HepG2 (cell line): ENCODE results near the gene ZFP36L2. TPM values are rescaled to one million over a fixed set of nuclear protein-coding genes. Genes with fewer than 3 reads are reported as not detected.
A peak's percentile ranks its signal among the peaks of the same experiment; 100 is the strongest.

Source experiments
- ADNP ChIP-seq: sonication (generic); formaldehyde crosslinking; IDR thresholded peaks from 2 replicates; pipeline ENCODE4 v1.4.0; 2020; ENCODE audit warnings: missing genetic modification reagents
- AGO1 ChIP-seq: fragments of 200-400 bp; formaldehyde crosslinking; IDR thresholded peaks from 2 replicates; pipeline ENCODE4 v1.6.1; 2017; ENCODE audit warnings: mild to moderate bottlenecking, low read depth, low read length, moderate library complexity; ENCODE audit not compliant: poor library complexity, severe bottlenecking
- BRCA1 ChIP-seq: sonication (generic); formaldehyde crosslinking; IDR thresholded peaks from 2 replicates; pipeline ENCODE4 v1.4.0; 2020; ENCODE audit warnings: missing genetic modification reagents
- BRF2 ChIP-seq: sonication (generic); formaldehyde crosslinking; IDR thresholded peaks from 2 replicates; pipeline ENCODE4 v1.8.1; 2022; ENCODE audit warnings: mild to moderate bottlenecking, missing genetic modification reagents
- CEBPZ ChIP-seq: IDR thresholded peaks from 2 replicates; pipeline ENCODE4 v1.6.1; 2012; ENCODE audit warnings: low read length, improper control_type of control experiment
- ELF4 ChIP-seq: sonication (generic); formaldehyde crosslinking; IDR thresholded peaks from 2 replicates; pipeline ENCODE4 v1.5.0; 2020; ENCODE audit warnings: missing genetic modification reagents, mild to moderate bottlenecking, moderate library complexity, borderline replicate concordance
- HDAC2 ChIP-seq: sonication (generic); formaldehyde crosslinking; IDR thresholded peaks from 2 replicates; pipeline ENCODE4 v1.4.0; 2020; ENCODE audit warnings: missing genetic modification reagents
- JARID2 ChIP-seq: sonication (generic); formaldehyde crosslinking; IDR thresholded peaks from 2 replicates; pipeline ENCODE4 v1.8.1; 2023; ENCODE audit warnings: missing genetic modification reagents, inconsistent platforms; ENCODE audit not compliant: insufficient replicate concordance
- JDP2 ChIP-seq: sonication (generic); formaldehyde crosslinking; IDR thresholded peaks from 2 replicates; pipeline ENCODE4 v1.8.1; 2022; ENCODE audit warnings: missing genetic modification reagents, borderline replicate concordance
- PATZ1 ChIP-seq: sonication (generic); formaldehyde crosslinking; IDR thresholded peaks from 2 replicates; pipeline ENCODE4 v1.4.0; 2020; ENCODE audit warnings: missing genetic modification reagents
- PHF20 ChIP-seq: sonication (generic); formaldehyde crosslinking; IDR thresholded peaks from 2 replicates; pipeline ENCODE4 v1.5.0; 2020; ENCODE audit warnings: mild to moderate bottlenecking, missing genetic modification reagents
- PHF5A ChIP-seq: IDR thresholded peaks from one replicate; pipeline ENCODE4 v1.6.1; 2018; ENCODE audit warnings: low read depth, missing genetic modification reagents; ENCODE audit not compliant: unreplicated experiment
- SSRP1 ChIP-seq: IDR thresholded peaks from 2 replicates; pipeline ENCODE4 v1.6.1; 2016; ENCODE audit warnings: control low read depth
- THAP8 ChIP-seq: sonication (generic); formaldehyde crosslinking; IDR thresholded peaks from 2 replicates; pipeline ENCODE4 v1.5.1; 2020; ENCODE audit warnings: missing genetic modification reagents, mild to moderate bottlenecking, borderline replicate concordance
- ZBTB25 ChIP-seq: IDR thresholded peaks from 2 replicates; pipeline ENCODE4 v1.6.1; 2018; ENCODE audit warnings: missing genetic modification reagents
- ZBTB7B ChIP-seq: sonication (generic); formaldehyde crosslinking; IDR thresholded peaks from 2 replicates; pipeline ENCODE4 v1.4.0; 2020; ENCODE audit warnings: missing genetic modification reagents
- ZNF225 ChIP-seq: sonication (generic); formaldehyde crosslinking; IDR thresholded peaks from 2 replicates; pipeline ENCODE4 v1.4.0; 2020; ENCODE audit warnings: mild to moderate bottlenecking, missing genetic modification reagents
- ZNF34 ChIP-seq: sonication (generic); formaldehyde crosslinking; IDR thresholded peaks from 2 replicates; pipeline ENCODE4 v1.4.0; 2020; ENCODE audit warnings: mild to moderate bottlenecking, missing genetic modification reagents, borderline replicate concordance
- ZNF580 ChIP-seq: IDR thresholded peaks from 2 replicates; pipeline ENCODE4 v1.6.1; 2016; ENCODE audit warnings: low read depth, borderline replicate concordance
- polyA plus RNA-seq, 8 experiments: library from polyadenylated mRNA; depleted of rRNA in 3 of 8; stranded (reverse) in 7 of 8; unstranded in 1 of 8; fragments of >200 nt; fragmentation: Illumina TruSeq in 4 of 8; extraction: Trizol in 4 of 8; gene quantifications; 2 replicates each; pipeline versions ENCODE4 v1.2.1 to v1.2.3, GENCODE V29; 2011 to 2016; ENCODE audit warnings: low read depth in 4 of 8, missing spikeins in 1 of 8, mixed read lengths in 1 of 8; ENCODE audit not compliant: insufficient read depth in 1 of 8
- total RNA-seq, 5 experiments: library from RNA; depleted of rRNA; stranded (reverse); fragments of >200 nt; fragmentation: Illumina TruSeq; extraction: Trizol; gene quantifications; 2 replicates each; pipeline ENCODE4 v1.2.3, GENCODE V29; 2016; ENCODE audit warnings: low read depth in 1 of 5

ZFP36L2 gene
- total and polyA plus RNA-seq, 2 of the 13 experiments (the other 11 are each of a cell fraction or from before 2014, with no cell fraction given) = 11.2 to 21.8 TPM

GRCh38 chr2:43225093-43225787 lies 1.2 kb downstream of the ZFP36L2 start (continued):
- TF ChIP-seq CEBPZ (no peak), HDAC2 (CRISPR knock-in tag) (peak; percentile 48; the same call in 1 of the 2 replicates), JDP2 (CRISPR knock-in tag) (no peak), ZBTB25 (CRISPR knock-in tag) (no peak), THAP8 (no peak), AGO1 (no peak), JARID2 (CRISPR knock-in tag) (no peak), ADNP (CRISPR knock-in tag) (no peak), PHF20 (peak; percentile 51; the same call in 1 of the 2 replicates), ELF4 (CRISPR knock-in tag) (0 out of 2 replicates have a peak, but pooled peaks have one; percentile 39), BRCA1 (CRISPR knock-in tag) (no peak; the same call in 1 of the 2 replicates), PATZ1 (CRISPR knock-in tag) (peak; percentile 48; the same call in 1 of the 2 replicates), SSRP1 (CRISPR knock-in tag) (no peak), ZNF34 (CRISPR knock-in tag) (no peak; the same call in 1 of the 2 replicates), ZNF580 (CRISPR knock-in tag) (peak; percentile 82; the same call in 1 of the 2 replicates), ZNF225 (CRISPR knock-in tag) (no peak), BRF2 (peak; percentile 62; the same call in 1 of the 2 replicates), PHF5A (CRISPR knock-in tag) (no peak), ZBTB7B (0 out of 2 replicates have a peak, but pooled peaks have one; percentile 55)
